HTR-8/SVneo (cell line): ENCODE measurements around the gene DDX50.
A peak's percentile ranks its signal among the peaks of the same experiment; 100 is the strongest.
"Not testable (repeated sequence)": the region's sequence is repeated elsewhere in the genome, so short reads cannot be mapped to it uniquely, and the experiment has no call there.

Experiments used
- DNase-seq: peaks from one replicate; pipeline ENCODE4 v3.0.0; 2011; ENCODE audit warnings: low spot score, mixed read lengths; ENCODE audit not compliant: insufficient read length
- FAIRE-seq: peaks from 2 replicates; lab custom pipeline; 2011; peaks lifted over from hg19 to GRCh38; lab: Jason Lieb, UNC

Gene DDX50, protein sequence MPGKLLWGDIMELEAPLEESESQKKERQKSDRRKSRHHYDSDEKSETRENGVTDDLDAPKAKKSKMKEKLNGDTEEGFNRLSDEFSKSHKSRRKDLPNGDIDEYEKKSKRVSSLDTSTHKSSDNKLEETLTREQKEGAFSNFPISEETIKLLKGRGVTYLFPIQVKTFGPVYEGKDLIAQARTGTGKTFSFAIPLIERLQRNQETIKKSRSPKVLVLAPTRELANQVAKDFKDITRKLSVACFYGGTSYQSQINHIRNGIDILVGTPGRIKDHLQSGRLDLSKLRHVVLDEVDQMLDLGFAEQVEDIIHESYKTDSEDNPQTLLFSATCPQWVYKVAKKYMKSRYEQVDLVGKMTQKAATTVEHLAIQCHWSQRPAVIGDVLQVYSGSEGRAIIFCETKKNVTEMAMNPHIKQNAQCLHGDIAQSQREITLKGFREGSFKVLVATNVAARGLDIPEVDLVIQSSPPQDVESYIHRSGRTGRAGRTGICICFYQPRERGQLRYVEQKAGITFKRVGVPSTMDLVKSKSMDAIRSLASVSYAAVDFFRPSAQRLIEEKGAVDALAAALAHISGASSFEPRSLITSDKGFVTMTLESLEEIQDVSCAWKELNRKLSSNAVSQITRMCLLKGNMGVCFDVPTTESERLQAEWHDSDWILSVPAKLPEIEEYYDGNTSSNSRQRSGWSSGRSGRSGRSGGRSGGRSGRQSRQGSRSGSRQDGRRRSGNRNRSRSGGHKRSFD

DNA sequence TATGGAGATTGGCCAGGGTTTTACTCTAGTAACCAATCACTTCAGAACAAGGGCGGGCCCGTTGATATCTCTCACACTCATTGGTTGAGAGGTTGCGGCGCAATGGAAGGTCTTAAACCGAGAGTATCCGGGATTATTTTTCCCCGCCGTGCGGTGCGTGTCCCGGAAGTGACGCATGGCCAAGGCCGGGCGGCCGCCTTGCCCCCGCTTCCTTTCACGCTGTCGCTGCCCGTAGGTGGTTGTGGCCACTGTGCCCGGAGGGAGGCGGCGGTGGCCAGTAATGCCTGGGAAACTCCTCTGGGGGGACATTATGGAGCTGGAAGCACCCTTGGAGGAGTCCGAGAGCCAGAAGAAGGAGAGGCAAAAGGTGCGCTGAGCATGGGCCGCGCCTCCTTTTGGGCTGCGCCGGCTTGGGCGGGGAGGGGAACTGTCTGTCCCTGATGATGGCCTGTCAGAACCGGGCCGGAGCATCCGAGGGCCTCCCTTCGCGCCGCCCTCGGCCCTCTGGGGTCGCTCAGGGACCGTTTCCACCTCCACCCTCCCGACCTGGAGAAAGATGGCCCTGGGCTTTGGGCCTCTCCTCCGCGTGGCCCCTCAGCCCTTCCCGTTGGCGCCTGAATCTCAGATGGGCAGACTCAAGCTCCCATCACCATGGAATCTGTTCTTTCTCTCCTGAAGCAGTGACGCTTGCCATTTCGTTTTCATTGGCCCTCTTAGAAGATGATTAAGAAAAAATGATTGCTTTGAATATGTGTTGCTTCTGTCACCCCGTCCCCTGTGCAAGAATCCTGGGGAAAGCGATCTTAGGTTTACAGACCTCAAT lies at the start of gene DDX50:
Gene DDX50 (plus strand): TSS at position 211 of the 823 bp plus-strand sequence. CDS start 70 bp downstream, at position 281.
- peak; percentile 96 for DNase-seq
- peak; percentile 91 for FAIRE-seq

DNA sequence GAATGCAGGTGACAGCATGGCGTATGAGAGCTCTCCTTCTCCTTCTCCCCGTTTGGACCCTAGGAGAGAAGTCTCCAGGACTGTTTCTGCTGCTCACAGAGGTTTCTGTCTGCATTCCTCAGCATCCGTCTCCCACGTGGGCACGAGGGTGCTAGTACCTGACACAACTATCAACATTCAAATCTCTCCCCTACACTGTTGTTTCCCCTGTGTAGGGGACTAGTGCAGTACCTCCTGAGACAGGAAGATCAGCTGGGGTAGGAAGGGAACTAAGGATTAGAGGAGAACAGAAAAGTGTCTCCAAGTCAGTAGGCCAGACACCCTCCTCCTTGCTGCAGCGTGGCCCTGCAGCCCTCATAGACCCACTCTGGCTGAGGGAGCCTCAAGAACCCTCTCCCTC lies 44.8 kb upstream of the DDX50 start:
- no peak for FAIRE-seq

DNA sequence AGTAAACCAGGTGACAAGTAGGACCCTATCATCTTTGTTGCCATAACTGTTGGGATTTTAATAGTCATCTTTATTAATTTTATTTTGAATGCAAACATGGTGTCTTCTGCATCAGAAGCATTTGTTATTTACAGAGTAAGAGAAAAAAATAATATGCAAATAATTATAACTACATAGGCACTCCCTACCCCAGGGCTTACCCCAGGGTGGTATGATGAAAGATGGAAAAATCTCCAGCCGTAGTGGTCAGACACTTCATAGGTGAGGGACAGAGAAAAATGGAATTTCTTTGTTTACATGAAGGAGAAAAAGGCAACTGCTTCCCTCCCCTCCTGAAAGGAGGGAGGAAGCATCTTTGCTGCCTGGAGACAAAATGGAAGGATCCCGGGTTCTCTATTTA lies 44.1 kb upstream of the DDX50 start:
- no peak for FAIRE-seq

More for the DNA sequence above, 44.8 kb upstream of the DDX50 start:
- no peak for DNase-seq

DNA sequence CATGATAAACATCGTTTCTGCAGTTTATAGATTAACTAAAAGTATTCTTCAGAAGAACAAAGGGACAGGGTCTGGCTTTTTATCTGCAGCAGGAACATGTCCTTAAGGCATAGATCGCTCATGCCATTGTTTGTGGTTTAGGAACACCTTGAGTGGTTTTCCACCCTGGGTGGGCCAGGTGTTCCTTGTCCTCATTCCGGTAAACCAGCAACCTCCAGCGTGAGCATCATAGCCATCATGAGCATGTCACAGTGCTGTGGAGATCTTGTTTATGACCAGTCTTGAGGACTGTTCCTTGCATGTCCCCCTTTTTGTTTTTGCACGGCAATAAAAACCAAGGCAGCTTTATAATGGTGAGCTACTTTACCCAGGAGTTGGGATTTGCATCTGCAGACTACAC lies 39.9 kb upstream of the DDX50 start:
- FAIRE-seq (no peak), DNase-seq (no peak)

More for the DNA sequence above, 44.1 kb upstream of the DDX50 start:
- no peak for DNase-seq

DNA sequence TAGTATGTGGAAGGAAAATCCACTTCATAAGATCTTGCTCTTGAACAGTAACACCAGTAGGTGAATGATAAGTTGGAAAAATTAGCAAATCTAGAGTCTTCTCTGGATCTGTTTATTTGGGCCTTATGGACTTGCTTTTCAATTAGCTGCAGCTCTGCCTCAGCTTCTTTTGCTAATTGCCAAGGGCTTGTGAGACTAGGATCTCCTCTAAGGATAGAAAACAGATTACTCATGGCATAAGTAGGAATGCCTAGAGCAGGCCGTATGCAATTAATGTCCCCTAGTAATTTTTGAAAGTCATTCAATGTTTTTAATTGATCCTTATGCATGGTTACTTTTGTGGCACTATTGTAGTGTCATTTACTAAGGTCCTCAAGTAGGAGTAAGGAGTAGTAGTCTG lies 36.5 kb upstream of the DDX50 start:
- no peak for DNase-seq
- no peak for FAIRE-seq

DNA sequence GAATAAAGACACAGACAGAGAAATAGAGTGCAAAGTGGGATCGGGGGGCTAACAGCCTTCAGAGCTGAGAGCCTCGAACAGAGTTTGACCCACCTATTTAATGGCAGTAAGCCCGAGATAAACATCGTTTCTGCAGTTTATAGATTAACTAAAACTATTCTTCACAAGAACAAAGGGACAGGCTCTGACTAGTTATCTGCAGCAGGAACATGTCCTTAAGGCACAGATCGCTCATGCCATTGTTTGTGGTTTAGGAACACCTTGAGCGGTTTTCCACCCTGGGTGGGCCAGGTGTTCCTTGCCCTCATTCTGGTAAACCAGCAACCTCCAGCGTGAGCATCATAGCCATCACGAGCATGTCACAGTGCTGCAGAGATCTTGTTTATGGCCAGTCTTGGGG lies 32.9 kb upstream of the DDX50 start:
- not testable (repeated sequence) for DNase-seq, FAIRE-seq

DNA sequence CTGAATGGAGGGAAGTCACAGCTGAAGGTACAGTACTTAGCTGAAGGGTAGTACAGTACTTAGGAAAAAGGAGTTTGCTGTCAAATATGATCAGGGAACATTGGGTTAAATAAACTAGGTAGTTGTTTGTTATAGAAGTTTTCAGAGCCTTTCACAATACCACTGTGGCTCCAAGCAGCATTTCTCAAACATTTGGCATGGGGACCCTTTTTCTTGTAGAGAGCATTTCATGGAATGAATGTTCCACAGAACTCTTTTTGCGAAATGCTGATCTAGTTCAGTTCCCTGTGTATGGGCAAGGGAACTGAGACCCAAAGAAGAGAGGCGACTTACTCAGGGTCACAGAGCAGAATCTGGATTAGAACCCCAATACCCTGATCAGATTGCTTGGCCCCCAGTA lies 31.5 kb upstream of the DDX50 start:
- FAIRE-seq, result no peak
- no peak for DNase-seq

DNA sequence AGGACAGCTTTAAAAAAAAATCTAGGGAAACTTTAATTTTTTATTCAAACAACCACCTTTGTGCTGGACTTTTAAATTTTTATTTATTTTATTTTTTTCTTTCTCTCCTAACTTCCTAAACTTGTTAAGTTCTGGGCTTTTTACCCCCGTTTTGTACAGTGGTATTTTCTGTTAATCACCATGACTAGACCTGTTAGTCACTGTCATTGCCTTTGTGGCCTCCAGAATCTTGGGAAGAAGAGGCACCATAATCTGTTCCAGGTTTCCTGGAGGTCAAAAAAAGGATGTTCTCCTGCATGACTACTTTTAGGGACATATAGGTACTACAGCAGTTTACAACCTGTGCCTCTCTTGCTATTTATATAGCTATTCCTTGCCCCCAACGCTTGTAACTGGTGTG lies 31.1 kb upstream of the DDX50 start:
- FAIRE-seq, result no peak

DNA sequence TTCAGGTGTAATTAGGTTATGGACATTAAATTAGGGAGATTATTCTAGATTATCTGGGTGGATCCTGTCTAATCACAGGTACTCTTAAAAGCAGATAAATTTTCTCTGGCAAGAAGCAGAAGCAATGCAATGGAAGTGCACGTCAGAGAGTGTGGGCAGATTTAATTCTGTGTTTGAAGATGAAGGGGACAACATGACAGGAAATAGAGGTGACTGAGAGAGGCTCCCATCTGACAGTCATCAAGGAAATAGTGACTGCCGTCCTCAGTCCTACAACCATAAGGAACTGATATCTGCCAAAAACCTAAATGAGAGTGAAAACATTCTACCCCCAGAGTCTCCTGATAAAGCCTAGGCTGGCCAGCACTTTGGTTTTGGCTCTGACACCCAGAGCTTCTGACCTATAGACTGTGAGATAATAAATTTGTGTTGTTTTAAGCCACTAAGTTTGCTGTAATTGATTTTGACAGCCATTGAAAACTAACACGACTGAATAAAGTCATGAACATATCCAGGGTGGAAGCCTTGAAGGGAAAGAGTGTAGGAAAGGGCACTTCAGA lies 30.5 kb upstream of the DDX50 start:
- FAIRE-seq (no peak), DNase-seq (no peak)

More for the DNA sequence above, 31.1 kb upstream of the DDX50 start:
- no peak for DNase-seq

DNA sequence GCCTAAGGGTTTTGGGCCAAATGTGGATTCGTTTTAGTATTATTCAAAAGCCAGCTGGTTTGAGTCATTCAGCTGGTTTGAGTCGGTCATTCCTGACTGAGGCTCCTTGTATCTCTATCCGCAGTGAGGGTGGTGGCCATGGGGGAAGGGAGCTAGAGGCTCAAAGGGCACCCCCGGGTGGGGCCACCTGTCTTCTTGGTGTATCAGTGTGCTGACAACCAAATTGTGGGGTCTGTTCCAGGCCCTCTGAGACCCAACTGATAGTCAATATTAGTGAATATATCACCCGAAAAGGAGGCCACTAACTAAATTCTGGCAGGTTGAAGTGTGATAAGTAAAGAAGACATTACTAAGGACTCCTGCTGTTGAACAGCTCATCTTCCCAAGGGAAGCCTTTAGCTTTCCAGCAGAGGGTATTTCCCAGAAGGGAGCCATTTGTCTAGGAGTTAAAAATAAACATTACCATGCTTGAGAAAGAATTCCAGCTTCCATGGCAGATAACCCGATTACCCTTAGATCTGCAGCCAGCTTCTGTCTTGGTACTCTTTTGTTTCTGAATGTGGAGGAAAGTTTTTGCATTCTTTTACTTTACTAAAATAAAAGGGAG lies 29.9 kb upstream of the DDX50 start:
- DNase-seq, result no peak
- no peak for FAIRE-seq

DNA sequence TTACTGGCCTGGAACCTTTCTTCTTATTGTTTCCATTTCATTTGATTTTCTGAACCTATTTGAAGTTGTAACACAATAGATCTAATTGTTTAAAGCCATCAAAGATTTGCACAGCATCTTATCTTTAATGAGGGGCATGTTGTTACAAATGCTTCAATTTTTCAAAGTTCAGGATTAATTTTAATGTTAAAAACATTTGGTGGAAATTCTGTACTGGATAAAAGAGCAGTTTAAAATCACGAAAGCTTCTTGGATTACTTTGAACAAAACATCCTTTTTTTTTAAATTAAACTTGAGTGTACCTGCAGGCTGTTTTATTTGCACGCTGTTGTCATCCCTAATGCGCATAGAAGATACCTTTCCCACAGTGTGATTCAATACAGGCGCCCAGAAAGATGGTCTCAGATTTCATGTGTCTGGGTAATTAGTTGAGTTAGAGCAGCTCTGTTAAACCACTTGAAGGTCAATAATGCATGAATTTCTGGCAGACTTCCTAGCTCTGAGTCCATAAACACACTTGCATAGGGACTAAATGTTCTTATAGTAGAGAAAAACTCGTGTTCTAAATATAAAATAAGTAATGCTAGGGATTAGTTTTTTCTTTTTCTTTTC lies 29.3 kb upstream of the DDX50 start:
- DNase-seq (no peak), FAIRE-seq (no peak)

DNA sequence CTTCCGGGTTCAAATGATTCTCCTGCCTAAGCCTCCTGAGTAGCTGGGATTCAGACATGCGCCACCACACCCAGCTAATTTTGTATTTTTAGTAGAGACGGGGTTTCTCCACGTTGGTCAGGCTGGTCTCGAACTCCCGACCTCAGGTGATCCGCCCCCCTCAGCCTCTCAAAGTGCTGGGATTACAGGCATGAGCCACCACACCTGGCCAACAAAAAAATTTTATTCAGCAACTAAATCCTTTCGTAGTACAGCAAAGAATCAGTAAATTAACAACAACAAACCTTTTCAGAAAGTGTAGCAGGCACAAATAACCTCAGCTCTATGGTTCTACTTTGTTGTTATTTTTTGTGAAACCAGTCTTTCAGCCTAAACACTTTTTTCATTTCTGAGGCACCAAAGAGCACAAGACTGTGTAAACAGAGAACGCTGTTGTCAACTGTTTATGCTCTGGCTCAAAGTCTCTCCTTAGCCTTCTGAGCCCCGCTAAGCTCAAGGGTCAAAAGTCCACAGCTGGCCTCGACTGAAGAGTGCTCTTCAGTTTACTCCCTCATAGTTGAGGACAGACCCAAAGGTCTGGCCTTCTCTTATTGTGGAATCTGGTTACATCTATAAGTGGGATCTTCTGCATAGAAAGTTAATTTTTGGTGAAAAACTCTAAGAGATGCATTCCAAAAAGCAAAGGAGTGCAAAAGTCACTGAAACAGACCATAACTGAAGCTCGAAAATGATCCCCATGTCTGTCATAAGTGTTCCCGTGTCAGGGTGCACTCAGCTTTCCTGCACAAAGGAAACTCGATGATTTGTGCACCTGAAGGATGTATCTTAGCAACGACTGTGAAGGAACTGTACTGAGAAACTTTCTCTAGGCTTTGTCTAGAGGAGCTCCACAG lies 24.6 kb upstream of the DDX50 start:
- FAIRE-seq, result no peak
- no peak for DNase-seq

DNA sequence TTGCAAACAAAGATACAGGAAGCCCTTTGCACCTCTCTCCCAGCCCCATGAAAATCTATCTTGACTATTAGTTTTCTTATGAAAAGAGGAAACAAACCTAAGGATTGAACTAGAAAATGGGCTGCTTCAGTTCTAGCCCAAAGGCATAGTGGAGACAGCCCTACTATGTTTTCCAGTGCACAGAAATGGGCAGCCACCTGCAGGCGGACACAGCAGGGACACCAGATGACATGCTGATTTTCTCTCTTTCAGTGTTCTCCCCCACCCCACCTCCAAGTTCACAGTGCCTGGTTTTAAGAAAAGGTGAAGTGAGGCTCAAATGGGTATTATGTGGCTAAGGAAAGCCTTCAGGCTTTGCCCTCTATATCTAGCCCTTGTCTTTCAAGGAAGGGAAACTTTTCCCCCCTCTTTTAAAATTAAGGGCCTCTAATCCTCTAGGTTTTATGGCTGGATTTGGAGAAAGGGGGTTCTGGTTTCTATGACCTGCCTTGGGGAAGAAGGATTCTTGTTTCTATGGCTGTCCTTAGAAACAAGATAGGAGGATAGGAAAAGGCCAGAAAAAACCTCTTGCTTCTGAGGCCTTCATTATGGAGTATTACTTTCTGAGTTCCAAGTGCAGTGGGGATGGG lies 23.5 kb upstream of the DDX50 start:
- DNase-seq, result no peak
- no peak for FAIRE-seq

DNA sequence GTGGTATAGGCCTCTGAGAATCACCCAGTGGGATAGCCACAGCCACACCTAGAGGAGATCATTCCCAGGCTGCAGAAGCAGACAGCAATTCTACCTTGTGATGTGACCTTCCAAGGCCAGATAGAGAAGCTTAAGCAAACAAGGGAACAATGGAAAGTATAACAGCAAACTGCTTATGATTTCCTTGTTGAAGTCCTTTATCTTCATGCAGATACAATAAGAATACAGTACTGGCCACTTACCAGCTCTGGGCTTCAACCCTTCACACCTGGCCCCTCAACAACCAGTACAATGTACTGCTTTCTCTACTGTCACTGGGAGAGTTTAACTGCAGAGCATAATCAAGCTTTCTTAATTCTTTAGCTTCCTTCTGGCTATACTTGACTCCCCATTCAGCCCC lies 22.6 kb upstream of the DDX50 start:
- FAIRE-seq (no peak), DNase-seq (no peak)

DNA sequence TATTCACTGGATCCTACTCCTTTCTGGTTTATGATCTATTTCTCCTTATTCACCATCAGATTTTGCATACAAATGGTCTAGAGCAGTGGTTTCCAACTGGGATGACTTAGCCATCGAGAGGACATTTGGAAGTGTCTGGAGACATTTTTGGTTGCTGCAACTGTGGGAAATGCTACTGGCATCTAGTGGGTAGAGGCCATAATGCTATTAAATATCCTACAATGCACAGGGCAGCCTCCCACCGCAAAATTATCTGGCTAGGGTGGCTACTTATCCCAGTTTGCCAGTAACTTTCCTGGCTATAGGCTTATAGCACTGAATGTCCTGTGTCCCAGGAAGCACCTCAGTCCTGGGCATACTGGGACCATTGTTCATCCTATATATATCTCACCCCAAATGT lies 21.5 kb upstream of the DDX50 start:
- DNase-seq, result no peak
- no peak for FAIRE-seq

DNA sequence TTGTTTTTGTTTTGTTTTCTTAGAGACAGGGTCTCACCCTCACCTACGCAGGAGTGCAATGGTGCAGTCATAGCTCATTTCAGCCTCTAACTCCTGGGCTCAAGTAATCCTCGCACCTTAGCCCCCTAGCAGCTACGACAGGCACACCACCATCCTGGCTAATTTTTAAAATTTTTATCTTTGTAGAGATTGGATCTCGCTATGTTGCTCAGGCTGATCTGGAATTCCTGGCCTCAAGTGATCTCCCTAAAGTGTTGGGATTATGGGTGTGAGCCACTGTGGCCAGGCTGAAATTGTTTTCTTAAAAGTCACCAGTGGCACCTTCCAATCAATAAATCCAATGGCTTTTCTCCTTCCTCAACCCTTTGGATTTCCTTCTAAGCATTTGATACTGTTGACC lies 20.9 kb upstream of the DDX50 start:
- DNase-seq, result no peak
- no peak for FAIRE-seq

DNA sequence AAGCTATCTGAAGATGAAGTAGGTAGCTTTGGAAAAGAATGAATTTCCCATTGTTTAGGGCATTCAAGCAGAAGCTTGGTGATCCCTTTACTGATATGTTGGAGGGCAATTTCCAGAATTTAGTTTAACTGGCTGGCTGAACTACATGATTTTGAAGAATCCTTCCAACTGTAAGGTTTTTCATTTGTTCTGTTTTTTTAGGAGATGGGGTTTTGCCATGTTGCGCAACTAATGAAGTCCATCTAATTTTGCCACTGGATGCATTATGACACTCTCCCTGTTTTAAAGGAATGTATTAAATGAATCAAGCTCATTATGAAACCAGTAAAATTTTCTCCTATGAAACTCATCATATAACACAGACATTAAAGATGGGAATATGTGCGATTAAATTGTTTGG lies 6.1 kb upstream of the DDX50 start:
- no peak for FAIRE-seq
- DNase-seq, result no peak

DNA sequence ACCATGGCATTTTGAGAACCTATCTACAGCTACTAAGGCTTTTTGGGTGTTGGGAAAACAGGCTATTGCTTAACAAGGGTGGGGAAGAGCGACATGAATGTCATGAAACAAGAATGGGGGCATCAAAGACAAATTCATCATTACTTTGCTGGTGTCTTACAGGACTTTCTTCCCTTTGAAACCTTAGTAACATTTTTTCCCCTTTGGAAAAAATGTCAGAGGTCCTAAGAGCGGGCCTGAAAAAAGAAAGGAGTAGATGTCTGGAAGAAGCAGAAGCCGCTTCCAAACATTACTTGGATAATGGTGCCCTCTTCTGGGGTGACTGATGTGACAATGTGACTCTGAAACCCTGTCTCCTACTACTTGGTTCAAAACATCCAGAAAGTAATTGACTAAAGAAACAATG lies 3.8 kb upstream of the DDX50 start:
- DNase-seq, result peak; percentile 60
- FAIRE-seq, result no peak
